Endothelial cell (in vitro differentiated cells): ENCODE results near the gene RAB44. TPM values are rescaled to one million over a fixed set of nuclear protein-coding genes. Genes with fewer than 3 reads are reported as not detected.

ENCODE experiments used
- DNase-seq: peaks from one replicate; pipeline ENCODE4 v3.0.0; 2021; ENCODE audit warnings: low spot score
- H3K27ac Mint-ChIP-seq: one replicate; pipeline ENCODE4 v1.8.0; 2021; ENCODE audit warnings: mixed read lengths, inconsistent platforms; ENCODE audit not compliant: unreplicated experiment
- H3K27me3 Mint-ChIP-seq: one replicate; pipeline ENCODE4 v1.8.0; 2021; ENCODE audit warnings: mild to moderate bottlenecking, moderate library complexity, mixed read lengths, inconsistent platforms; ENCODE audit not compliant: unreplicated experiment
- H3K36me3 Mint-ChIP-seq: one replicate; pipeline ENCODE4 v1.8.0; 2021; ENCODE audit warnings: mild to moderate bottlenecking, low read depth, mixed read lengths, inconsistent platforms; ENCODE audit not compliant: unreplicated experiment
- H3K4me1 Mint-ChIP-seq: one replicate; pipeline ENCODE4 v1.8.0; 2021; ENCODE audit warnings: mild to moderate bottlenecking, mixed read lengths, inconsistent platforms; ENCODE audit not compliant: unreplicated experiment
- H3K4me3 Mint-ChIP-seq: one replicate; pipeline ENCODE4 v1.8.0; 2021; ENCODE audit warnings: mild to moderate bottlenecking, mixed read lengths, inconsistent platforms; ENCODE audit not compliant: unreplicated experiment
- H3K9me3 Mint-ChIP-seq: one replicate; pipeline ENCODE4 v1.8.0; 2021; ENCODE audit warnings: mixed read lengths, inconsistent platforms; ENCODE audit not compliant: unreplicated experiment
- CTCF ChIP-seq: fragments of 200-600 bp; sonication (generic); IDR thresholded peaks from one replicate; pipeline ENCODE4 v1.5.0; 2021; ENCODE audit warnings: antibody characterized with exemption; ENCODE audit not compliant: unreplicated experiment
- total RNA-seq: library from RNA; stranded (reverse); fragmentation: NEBNext Ultra II Directional; extraction: Animal tissue kit (Norgen Biotek cat#: 25700); gene quantifications from one replicate; pipeline ENCODE4 v1.2.1, GENCODE V29; 2021; ENCODE audit not compliant: unreplicated experiment

Gene RAB44
- total RNA-seq, 1 donor from 2014 or later = not detected

GRCh38 chr6:36752886-36753506 is 55.4 kb downstream of the RAB44 start:
- peaks cover 28% of the 10 kb centered on the region for H3K36me3 Mint-ChIP-seq
- peaks cover 8% of the 10 kb centered on the region for H3K27me3 Mint-ChIP-seq
- H3K4me1 Mint-ChIP-seq = peaks cover 40% of the 10 kb centered on the region
- H3K9me3 Mint-ChIP-seq = no peaks in the 10 kb centered on the region
- H3K4me3 Mint-ChIP-seq = no peak overlapping the region
- TF ChIP-seq CTCF = no peak
- DNase-seq = no peak
- no peak overlapping the region for H3K27ac Mint-ChIP-seq

- DNase-seq = no peak
- Mint-ChIP-seq H3K4me3 (no peak overlapping the region), H3K27ac (no peak overlapping the region), H3K9me3 (no peaks in the 10 kb centered on the region), H3K27me3 (peaks cover 8% of the 10 kb centered on the region), H3K4me1 (peaks cover 46% of the 10 kb centered on the region), H3K36me3 (peaks cover 24% of the 10 kb centered on the region)
- TF ChIP-seq CTCF = no peak
Measured at GRCh38 chr6:36753671-36754405, 56.2 kb downstream of the RAB44 start.

GRCh38 chr6:36754582-36755434 is 57.2 kb downstream of the RAB44 start:
- no peak overlapping the region for H3K27ac Mint-ChIP-seq
- no peak for DNase-seq
- no peak overlapping the region for H3K4me3 Mint-ChIP-seq

GRCh38 chr6:36755435-36756348 is 58.1 kb downstream of the RAB44 start:
- H3K27ac Mint-ChIP-seq = peak overlapping the region; percentile 63
- peaks cover 9% of the 10 kb centered on the region for H3K27me3 Mint-ChIP-seq
- no peak for TF ChIP-seq CTCF
- no peaks in the 10 kb centered on the region for H3K9me3 Mint-ChIP-seq
- peaks cover 47% of the 10 kb centered on the region for H3K4me1 Mint-ChIP-seq
- no peak overlapping the region for H3K4me3 Mint-ChIP-seq
- no peak for DNase-seq
- peaks cover 14% of the 10 kb centered on the region for H3K36me3 Mint-ChIP-seq

More at GRCh38 chr6:36754582-36755434, 57.2 kb downstream of the RAB44 start:
- peaks cover 4% of the 10 kb centered on the region for H3K27me3 Mint-ChIP-seq
- H3K9me3 Mint-ChIP-seq = no peaks in the 10 kb centered on the region
- TF ChIP-seq CTCF = no peak
- peaks cover 47% of the 10 kb centered on the region for H3K4me1 Mint-ChIP-seq
- H3K36me3 Mint-ChIP-seq = peaks cover 19% of the 10 kb centered on the region
